ENCODE results near the gene MAP1LC3A.

GRCh38 chr20:34573541-34574300 lies 15.2 kb downstream of the MAP1LC3A start:
- no peak for TF ChIP-seq CTCF (IDR thresholded peaks at IDR 0.05)
- TF ChIP-seq POLR2A (IDR thresholded peaks at IDR 0.05): no peak
